Measurements from ENCODE around the gene RFX1.

DNA sequence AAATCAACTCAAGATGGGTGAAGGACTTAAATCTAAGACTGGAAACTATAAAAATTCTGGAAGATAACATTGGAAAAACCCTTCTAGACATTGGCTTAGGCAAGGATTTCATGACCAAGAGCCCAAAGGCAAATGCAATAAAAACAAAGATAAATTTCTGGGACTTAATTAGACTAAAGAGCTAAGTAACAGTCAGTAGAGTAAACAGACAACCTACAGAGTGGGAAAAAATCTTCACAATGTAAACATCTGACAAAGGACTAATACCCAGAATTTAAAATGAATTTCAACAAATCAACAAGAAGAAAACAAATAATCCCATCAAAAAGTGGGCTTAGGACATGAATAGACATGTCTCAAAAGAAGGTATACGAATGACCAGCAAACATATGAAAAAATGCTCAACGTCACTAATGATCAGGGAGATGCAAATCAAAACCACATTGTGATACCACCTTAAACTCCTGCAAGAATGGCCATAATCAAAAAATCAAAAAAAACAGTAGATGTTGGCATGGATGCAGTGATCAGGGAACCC, 6.3 kb upstream of the RFX1 start:
- no peak for TF ChIP-seq CTCF (IDR thresholded peaks at IDR 0.05 in 2 of 3, conservative IDR thresholded peaks at IDR 0.05 in 1 of 3; ENCODE audit: insufficient read depth in 2 of 3, low read depth in 1 of 3, low read length in 3 of 3)
- TF ChIP-seq, protein P1, sequence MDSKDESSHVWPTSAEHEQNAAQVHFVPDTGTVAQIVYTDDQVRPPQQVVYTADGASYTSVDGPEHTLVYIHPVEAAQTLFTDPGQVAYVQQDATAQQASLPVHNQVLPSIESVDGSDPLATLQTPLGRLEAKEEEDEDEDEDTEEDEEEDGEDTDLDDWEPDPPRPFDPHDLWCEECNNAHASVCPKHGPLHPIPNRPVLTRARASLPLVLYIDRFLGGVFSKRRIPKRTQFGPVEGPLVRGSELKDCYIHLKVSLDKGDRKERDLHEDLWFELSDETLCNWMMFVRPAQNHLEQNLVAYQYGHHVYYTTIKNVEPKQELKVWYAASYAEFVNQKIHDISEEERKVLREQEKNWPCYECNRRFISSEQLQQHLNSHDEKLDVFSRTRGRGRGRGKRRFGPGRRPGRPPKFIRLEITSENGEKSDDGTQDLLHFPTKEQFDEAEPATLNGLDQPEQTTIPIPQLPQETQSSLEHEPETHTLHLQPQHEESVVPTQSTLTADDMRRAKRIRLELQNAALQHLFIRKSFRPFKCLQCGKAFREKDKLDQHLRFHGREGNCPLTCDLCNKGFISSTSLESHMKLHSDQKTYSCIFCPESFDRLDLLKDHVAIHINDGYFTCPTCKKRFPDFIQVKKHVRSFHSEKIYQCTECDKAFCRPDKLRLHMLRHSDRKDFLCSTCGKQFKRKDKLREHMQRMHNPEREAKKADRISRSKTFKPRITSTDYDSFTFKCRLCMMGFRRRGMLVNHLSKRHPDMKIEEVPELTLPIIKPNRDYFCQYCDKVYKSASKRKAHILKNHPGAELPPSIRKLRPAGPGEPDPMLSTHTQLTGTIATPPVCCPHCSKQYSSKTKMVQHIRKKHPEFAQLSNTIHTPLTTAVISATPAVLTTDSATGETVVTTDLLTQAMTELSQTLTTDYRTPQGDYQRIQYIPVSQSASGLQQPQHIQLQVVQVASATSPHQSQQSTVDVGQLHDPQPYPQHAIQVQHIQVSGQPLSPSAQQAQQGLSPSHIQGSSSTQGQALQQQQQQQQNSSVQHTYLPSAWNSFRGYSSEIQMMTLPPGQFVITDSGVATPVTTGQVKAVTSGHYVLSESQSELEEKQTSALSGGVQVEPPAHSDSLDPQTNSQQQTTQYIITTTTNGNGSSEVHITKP (IDR thresholded peaks at IDR 0.05; ENCODE audit: partially characterized antibody): no peak
- no peak for TF ChIP-seq JUNB (CRISPR knock-in tag; conservative IDR thresholded peaks at IDR 0.05)
- no peak for TF ChIP-seq POLR2AphosphoS5 (IDR thresholded peaks at IDR 0.05; ENCODE audit: control insufficient read depth, insufficient read depth, low read depth, low read length)
- no peak for TF ChIP-seq SMAD1 (IDR thresholded peaks at IDR 0.05; ENCODE audit: low read depth, low read length, partially characterized antibody)
- no peak for TF ChIP-seq SP1 (CRISPR knock-in tag; IDR thresholded peaks at IDR 0.05)
